NCI-H1048 (cell line): Measurements from ENCODE around the gene AEN.

Experiments
- DNase-seq: peaks from one replicate; lab custom pipeline; 2025; lab: John Stamatoyannopoulos, UW

AEN gene

GRCh38 chr15:88664151-88664778 is 43.1 kb downstream of the AEN start:
- no peak for DNase-seq

GRCh38 chr15:88674661-88675060 is 53.5 kb downstream of the AEN start:
- DNase-seq = no peak

- DNase-seq = no peak
These were observed 57.6 kb downstream of the AEN start for GRCh38 chr15:88678755-88679154.

GRCh38 chr15:88680241-88681001 is 59.3 kb downstream of the AEN start:
- no peak for DNase-seq

- DNase-seq = no peak
These were observed 60.6 kb downstream of the AEN start for GRCh38 chr15:88681610-88682221.
